NCI-H69 (cell line): ENCODE measurements around the gene CEACAM8.
"Not testable (repeated sequence)": the region's sequence is repeated elsewhere in the genome, so short reads cannot be mapped to it uniquely, and the experiment has no call there.

Experiments used
- DNase-seq: peaks from one replicate; lab custom pipeline; 2025; lab: John Stamatoyannopoulos, UW

Gene CEACAM8

DNA sequence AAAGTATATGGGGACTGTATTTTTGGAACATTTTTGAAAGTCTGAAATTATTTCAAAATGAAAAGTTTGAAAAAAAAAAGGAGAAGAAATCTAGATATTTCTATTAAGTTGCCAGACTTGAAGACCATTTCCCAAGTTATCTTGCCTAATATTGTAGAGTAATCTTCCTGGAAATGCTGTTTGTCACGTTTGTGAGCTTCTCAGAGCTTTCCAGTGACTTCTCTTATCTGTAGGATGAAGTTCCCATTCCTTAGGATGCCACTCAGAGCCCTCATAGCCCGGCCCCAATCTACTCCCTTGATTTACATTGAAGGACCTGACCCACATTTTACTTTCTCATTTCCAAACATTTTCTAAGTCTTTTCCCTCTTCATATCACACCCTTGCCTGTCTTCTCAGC, 23.6 kb downstream of the CEACAM8 start:
- no peak for DNase-seq

DNA sequence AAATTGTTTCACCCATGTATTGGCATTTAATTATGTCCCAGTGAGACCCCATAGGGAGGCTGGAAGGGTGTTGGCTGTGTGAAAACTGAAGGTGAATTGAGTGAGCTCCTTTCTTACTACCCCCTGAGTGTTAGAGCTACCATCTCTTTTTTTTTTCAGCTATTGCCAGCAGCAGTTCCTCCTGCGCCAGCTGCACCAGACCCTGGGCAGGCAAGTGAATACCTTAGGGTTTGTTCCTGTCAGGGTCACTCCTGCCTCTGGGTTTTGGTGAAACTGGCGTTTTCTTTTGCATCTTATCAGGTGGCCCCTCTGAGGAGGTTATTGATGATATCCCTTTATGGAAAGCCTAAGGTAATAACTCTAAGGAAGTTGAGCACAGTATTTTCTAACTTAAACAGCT, 25.5 kb downstream of the CEACAM8 start:
- DNase-seq = no peak

DNA sequence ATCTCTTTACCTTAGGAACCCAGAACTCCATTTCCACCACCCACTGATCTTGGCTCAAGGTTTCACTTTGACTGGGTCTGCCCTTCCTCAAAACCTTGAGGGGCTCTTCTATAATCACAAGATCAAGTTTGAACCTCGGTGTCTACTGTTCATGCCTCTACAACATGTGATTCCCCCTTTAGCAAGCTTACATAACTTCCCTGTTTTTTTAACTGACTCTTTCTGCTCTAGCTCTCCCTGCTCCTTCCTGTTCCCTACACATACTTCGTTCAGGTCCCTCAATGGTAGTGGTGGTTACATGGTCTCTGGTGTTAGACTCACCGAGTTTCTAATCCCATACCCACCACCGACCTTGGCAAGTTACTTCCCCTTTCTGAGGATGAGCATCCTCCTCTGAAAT, 26.7 kb downstream of the CEACAM8 start:
- no peak for DNase-seq

DNA sequence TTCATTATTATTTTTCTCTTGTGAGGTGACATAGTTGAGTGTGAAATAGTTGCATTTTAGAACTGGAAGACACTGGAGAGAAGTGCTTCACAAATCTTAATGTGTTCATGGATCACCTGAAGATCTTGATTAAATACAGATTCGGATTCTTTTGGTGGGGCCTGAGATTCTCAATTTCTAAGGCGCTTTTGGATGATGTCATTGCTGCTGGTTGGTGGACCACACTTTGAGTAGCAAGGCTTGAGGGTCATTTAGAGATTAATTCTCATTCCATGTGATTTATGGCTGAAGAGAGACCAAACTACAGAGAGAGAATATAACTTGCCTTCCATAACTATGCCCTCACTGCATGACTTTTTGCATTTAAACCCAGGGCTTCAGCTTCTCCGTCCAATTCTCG, 27.2 kb downstream of the CEACAM8 start:
- no peak for DNase-seq

DNA sequence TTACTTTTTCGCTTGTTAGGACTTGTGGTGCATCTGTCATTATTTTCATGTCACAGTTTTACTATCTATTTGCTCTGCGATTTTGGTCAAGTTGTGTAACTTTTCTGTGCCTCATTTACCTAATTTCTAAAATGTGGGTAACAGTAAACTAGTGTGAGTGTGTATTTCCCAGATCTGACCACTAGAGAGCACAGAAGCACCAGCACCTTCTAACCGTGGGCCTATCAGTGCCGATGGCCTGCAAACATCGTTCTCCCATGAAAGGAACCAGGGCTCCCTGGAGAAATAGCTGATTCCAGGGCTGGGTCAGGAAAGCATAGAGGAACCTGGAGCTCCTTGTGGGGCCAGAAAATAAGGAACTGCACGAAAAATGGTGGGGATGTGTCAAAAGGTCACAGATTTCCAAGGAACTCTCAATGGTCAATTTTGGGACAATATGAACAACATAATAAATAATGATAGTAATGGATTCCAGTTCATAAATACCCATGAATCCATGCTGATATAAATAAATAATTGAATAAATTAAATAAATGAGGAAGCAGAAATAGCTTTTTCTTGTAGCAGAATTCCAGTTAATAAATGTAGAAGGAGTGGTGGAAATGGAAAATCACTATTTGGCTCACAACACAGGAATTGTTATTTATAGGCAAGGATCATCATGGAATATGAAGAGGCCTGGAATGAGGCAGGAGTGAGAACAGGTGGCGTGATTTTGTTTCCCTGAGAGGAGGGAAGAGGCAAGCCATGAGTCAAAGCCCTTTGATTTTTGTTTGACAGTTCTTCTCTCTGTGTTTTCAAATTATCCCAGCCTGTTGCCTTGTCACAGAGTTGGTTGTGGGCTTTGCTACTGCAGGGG, 31.1 kb downstream of the CEACAM8 start:
- peak; percentile 67 for DNase-seq

DNA sequence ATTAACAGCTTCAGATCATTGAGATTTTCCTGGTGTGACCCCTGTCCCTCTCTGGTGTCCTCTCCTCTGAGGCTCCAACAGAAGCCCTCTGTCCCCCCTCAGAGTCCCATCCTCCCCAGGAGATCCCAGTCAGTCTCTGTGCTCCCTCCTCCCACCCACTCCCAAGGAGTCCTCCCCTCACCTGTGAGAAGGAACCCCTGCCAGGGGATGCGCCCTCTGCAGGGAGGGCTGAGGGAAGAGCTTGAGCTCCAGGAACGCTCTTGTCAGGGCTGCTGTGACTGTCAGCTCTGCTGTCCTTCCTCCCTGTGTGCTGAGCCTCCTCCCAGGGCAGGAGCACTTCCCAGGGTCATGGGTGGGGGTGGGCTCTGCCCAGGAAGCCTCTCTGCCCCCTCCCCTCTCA, 33.2 kb downstream of the CEACAM8 start:
- DNase-seq = no peak

DNA sequence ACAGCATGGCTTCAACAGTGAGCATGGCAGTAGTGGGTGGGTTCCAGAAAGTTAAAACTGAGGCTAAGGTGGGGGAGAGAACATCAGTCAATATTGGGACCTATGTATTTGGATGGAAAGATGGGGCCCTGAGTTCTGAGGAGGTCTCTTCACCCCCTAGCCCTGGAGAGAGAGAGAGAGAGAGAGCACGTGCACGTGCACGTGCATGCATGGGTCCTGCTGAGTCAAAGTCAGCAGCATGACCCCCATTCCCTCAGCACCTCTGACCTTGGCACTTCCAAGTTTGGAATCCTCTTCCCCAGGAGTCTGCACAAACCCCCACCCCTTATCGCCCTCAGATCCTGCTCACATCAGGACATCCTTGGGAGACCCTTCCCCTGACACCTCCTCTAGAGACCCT, 34.0 kb downstream of the CEACAM8 start:
- DNase-seq = no peak

DNA sequence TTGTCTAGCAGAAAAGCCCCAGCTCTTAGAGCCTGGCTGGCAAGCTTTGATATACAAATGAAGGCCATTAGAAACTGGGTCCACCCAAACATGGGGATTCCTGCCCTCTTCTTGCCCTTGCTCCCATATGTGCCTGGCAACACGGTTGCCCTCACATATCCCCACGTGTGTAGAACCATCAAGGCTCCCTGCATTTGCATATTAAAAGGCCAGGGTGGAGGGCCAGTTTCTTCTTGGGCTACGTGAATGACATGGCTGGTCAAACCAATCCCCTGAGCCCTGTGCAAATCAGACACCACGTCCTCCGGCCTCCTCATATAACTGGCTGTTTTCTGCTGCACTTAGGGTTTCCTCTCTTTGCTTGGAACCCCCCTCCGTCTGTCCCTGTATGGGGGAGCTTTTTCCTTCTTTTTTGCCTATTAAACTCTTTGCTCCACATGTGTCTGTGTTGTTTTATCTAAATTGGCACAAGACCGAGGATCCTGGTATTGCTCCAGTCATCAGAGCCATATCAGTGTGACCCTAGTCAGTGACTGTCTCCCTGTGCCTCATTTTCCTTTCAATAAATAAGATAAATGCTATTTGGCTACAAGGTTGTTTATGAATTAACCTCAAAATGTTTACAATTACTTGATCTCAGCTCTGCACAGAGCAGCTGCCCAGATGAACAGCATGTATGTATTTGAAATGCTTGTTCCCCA, 36.1 kb downstream of the CEACAM8 start:
- DNase-seq = no peak

DNA sequence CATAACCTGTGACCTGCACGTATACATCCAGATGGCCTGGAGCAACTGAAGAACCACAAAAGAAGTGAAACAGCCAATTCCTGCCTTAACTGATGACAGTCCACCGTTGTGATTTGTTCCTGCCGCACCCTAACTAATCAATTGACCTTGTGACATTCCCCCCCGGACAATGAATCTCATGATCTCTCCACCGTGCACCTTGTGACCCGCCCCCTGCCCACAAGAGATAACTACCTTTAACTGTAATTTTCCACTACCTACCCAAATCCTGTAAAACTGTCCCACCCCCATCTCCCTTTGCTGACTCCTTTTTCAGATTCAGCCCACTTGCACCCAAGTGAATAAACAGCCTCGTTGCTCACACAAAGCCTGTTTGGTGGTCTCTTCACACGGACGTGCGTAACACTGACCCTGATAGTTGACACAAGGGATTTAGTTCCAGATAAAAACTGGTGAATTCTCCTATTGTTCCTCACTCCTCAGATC, 37.3 kb downstream of the CEACAM8 start:
- not testable (repeated sequence) for DNase-seq

DNA sequence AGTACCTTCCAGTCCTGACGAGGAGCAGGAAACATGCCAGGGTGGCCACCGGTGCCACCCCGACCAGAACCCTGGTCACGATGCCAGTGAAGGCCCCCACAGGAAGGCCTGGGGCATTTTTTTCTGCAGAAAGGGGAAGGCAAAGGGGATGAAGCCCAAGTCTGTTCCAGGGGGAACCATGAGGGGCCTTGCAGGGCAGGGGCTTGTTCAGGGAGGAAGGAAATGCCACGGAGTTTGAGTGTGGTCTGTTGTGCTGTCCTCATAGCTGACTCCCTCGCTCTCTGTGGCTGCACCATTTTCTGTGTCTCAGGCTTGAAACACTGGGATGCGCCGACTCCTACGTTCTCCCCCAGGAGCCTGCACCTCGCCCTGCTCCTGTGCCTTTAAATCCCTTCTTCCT, 38.9 kb downstream of the CEACAM8 start:
- no peak for DNase-seq

DNA sequence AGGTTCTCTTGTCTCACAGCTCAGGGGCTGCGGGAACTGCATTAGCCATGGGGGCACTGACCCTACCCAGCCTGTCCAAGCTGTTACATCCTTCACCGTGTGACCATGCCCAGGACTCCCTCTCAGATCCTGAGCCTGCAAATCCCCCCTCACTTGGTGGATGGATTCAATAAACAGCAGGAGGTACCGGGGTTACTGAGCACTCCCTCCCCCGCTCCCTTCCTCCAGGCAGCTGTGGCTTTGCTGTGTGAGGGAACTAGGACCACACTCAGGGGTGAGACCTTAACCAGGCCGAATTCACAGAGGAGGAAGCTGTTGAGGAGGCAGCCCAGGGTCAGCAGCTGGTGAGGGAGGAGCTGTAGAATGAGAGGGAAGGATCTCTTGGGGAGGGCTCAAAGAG, 39.4 kb downstream of the CEACAM8 start:
- DNase-seq = no peak

DNA sequence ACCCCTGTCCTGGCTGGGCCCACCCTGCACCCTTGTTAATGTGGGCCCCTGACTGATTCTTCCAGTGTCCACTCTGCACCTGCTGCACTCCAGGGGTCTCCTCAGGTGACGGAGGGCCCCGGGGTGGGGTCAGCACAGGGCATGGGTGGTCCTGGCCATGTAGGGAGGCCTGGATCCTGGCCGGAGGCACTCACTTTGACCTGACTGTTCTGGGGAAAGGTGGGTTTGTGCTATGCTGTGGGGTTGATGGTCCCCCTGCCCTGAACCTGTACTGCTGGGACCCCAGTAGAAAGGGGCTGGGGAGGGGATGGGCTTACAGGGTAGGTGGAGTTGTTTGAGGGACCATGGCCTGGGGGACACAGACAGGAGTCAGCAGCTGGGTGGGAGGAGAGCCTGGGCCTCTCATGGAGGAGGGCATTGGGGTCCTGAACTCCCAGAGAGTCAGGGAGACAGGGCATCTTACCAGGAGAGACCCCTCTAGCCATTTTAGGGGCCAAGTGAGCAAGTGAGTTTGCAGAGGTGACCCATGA, 40.6 kb downstream of the CEACAM8 start:
- no peak for DNase-seq

DNA sequence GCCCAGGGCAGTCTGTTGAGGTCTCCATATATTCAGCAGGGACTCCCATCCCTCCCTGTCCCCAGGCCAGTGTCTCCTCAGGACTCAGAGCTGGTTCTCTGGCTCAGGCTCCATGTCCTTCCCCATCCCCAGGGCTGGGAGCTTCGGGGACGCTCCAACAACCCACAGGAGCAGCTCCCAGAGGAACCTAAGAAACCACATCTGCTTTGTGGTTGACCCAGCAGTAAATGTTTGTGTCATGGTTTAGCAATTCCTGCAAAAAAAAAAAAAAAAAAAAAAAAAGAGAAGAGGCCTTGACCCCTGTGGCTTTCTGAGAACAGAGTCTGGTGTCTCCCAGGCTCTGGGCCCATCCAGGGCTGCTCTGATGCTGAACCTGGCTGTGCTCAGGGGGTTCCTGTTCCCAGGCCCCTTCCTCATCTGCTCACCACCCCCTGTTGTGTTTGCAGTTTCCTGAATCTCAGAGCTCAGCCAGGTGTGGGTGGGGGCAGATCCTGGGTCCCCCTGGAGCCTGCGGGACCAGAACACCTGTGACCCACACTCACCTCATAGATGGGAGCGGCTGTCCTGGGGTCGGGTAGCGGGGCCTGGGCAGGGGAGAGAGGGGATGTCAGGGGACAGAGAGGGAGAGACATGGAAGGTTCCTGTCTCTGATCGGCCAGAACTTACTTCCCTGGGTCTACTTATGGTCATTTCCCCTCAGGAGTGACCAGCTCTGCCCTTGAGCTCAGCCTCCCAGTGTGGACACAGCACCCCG, 41.3 kb downstream of the CEACAM8 start:
- no peak for DNase-seq

DNA sequence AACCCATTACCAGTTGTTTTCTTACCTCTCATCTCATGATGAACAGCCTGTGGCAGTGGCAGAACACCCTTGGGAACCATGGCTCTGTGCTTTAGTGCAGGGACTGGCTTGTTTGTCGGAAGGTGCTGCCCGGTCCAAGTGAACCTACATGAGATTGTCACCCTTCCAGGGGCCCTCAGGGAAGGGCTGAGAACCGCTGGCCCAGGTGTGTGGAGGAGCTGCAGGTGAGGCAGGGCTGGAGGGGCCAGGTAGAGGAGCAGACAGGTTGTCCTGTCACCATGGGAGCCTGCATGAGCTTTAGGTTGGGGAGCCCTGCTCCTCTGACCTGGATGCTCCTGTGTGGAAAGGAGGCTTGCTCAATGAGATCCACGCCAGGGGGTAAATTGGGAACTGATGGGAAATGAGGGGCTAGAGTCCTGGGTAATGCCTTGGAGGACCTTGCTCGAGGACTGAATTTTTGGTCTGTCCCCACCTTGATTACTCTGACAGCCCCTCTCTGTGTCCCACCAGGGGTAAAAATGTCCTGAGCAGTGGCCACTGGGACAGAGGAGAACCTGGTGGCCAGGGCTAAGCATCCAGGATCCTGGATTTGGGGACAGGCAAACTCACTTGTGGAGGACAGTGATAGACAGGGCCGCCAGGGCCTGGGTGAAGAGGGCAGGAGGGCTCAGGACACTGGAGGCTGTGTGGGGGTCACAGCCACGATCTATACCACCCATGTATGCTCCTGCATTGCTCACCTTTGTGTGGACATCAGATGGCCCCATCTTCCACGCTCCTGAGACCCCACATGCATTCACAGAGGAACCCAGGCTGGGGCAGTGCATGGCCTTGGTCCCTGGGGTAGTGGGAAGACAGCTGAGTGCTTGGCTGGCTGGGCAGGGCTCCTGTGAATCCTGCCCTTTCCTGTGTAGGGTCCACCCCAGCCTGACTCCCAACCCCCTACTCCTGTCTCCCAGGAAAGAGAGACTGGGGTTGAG, 42.3 kb downstream of the CEACAM8 start:
- no peak for DNase-seq

DNA sequence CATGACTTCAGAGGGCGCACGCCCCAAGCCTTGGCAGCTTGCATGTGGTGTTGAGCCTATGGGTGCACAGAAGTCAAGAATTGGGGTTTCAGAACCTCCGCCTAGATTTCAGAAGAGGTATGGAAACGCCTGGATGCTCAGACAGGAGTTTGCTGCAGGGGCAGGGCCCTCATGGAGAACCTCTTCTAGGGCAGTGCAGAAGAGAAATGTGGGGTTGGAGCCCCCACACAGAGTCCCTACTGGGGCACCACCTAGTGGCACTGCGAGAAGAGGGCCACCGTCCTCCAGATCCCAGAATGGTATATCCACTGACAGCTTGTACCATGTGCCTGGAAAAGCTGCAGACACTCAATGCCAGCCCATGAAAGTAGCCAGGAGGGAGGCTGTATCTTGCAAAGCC, 44.2 kb downstream of the CEACAM8 start:
- not testable (repeated sequence) for DNase-seq

DNA sequence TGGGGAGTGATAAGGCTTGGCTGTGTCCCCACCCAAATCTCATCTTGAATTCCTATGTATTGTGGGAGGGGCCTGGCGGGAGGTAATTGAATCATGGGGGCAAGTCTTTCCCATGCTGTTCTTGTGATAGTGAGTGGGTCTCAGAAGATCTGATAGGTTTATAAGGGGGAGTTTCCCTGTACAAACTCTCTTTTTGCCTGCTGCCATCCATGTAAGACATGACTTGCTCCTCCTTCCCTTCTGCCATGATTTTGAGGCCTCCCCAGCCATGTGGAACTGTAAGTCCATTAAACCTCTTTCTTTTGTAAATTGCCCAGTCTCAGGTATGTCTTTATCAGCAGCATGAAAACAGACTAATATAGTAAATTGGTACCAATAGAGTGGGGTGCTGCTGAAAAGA, 45.7 kb downstream of the CEACAM8 start:
- DNase-seq = not testable (repeated sequence)

DNA sequence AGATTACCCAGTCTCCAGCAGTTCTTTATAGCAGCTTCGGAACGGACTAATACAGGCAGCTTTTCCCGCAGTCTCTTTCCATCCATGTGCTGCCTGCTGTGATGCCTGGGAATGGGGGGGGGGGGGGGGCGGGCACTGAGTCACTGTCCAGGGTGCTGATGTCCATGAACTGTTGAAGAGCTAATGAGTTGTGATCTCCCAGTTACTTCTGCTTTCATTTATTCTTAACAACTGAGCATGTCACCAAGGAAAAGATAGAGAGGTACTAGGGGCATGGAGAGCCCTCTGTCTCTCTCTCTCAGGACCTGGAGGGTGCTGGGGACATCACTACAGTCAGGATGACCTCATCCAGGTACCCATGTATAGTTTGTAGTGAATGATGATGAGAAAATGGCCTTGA, 46.2 kb downstream of the CEACAM8 start:
- no peak for DNase-seq

DNA sequence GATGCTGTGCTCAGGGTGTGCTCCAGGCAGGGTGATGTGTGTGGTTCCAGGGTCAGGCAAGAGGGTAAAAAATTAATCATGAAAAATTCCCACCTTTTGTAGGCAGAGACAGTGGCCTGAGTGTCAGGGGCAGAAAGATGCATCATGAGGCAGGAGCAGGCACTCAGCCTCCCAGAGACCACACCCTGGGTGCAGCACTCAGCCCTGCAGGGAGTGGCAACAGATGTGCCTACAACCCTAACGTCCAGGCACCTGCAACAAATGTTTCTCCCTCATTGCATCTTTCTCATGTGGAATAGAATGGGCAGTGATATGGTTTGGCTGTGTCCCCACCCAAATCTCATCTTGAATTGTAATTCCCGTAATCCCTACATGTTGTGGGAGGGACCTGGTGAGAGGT, 46.8 kb downstream of the CEACAM8 start:
- DNase-seq = no peak

DNA sequence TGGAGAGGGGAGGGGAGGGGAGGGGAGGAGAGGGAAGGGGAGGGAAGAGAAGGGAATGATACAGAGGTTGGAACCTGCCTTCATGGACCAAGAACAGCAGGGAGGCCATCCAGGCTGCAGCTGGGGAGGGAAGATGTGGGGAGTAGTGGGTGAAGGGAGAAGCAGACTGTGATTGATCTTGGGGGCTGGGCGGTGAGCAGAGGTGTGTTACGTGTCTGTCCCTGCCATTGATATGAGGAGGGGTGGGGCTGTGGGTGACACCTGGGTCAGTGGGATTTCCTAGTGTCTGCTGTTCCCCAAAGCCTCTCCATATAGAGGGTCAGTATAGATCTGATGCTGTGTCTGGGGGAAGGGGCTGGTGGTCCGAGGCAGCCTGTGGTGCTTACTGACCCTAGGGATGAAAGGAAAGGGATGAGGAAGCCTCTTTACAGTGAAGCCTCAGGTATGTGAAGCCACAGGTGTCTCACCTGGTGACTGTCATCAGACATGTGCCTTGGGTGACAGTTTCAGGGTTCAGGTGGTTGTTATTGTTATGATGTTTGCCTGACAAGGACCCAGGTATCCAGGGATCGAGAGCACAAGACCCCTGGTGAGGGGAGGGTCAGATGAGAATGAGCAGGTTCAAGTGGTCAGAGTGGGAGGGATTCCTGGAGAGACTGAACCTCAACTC, 47.8 kb downstream of the CEACAM8 start:
- DNase-seq = no peak

DNA sequence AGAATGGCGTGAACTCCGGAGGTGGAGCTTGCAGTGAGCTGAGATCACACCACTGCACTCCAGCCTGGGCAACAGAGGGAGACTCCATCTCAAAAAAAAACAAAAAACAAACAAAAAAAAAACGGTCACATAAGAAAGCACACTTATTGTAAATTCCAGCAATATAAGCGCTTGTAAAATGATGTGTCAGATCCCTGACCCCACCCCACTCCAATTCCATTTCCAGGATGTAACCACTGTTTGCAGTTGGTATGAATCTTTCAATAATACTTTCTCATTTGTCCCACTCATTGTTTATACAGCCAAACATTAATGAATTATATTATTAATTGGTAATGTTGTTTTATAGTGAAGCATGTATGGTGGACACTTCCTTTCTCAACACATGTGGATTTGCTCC, 50.6 kb downstream of the CEACAM8 start:
- DNase-seq = no peak

DNA sequence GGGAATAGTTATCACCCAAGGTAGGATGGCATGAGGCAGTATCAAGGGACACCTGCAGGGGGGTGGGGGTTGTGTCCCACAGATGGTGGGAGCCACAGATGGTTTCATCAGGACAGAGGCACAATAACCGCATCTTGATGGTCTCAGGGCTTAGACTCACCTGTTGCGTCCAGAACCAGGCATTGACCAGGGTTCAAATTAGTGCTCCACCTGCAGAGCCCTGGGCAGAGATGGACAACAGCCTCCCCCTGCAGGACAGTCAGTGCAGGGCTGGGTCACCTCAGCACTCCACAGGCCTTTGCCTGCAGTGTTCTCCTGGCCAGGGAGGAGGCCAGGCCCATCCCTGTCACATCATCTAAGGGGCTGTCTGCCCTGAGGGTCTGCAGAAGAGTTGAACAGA, 51.9 kb downstream of the CEACAM8 start:
- DNase-seq = no peak
